Activated CD4-positive, CD25-positive, alpha-beta regulatory T cell treated with anti-CD3 and anti-CD28 coated beads, Interleukin-2, amount 50 U/mL, for 72 hours (primary cell): ENCODE measurements around the gene PRIMA1.
"Not testable (repeated sequence)": the region's sequence is repeated elsewhere in the genome, so short reads cannot be mapped to it uniquely, and the experiment has no call there.

ENCODE experiments used
- DNase-seq: peaks from one replicate; pipeline ENCODE4 v3.0.0; 2021

PRIMA1 gene

GRCh38 chr14:93788293-93788542, at the start of gene PRIMA1:
Gene PRIMA1 (minus strand): TSS chr14:93788485. CDS start chr14:93787718, 767 bp downstream.
- DNase-seq: no peak

- DNase-seq: no peak
Measured at GRCh38 chr14:93834699-93835371, 46.5 kb upstream of the PRIMA1 start.

GRCh38 chr14:93832665-93833064, 44.4 kb upstream of the PRIMA1 start:
- DNase-seq: no peak

- DNase-seq: no peak
Measured at GRCh38 chr14:93832081-93832480, 43.8 kb upstream of the PRIMA1 start.

GRCh38 chr14:93830753-93831461, 42.6 kb upstream of the PRIMA1 start:
- no peak for DNase-seq

- no peak for DNase-seq
Measured at GRCh38 chr14:93829839-93830481, 41.7 kb upstream of the PRIMA1 start.

- DNase-seq: no peak
Measured at GRCh38 chr14:93825235-93825553, 36.9 kb upstream of the PRIMA1 start.

GRCh38 chr14:93824518-93825234, 36.4 kb upstream of the PRIMA1 start:
- no peak for DNase-seq

- no peak for DNase-seq
Measured at GRCh38 chr14:93824076-93824475, 35.8 kb upstream of the PRIMA1 start.

- DNase-seq: no peak
Measured at GRCh38 chr14:93821051-93821450, 32.8 kb upstream of the PRIMA1 start.

- no peak for DNase-seq
Measured at GRCh38 chr14:93818857-93819256, 30.6 kb upstream of the PRIMA1 start.

GRCh38 chr14:93811676-93812075, 23.4 kb upstream of the PRIMA1 start:
- DNase-seq: no peak

GRCh38 chr14:93811020-93811419, 22.7 kb upstream of the PRIMA1 start:
- DNase-seq: no peak

GRCh38 chr14:93809491-93810420, 21.5 kb upstream of the PRIMA1 start:
- not testable (repeated sequence) for DNase-seq

- DNase-seq: no peak
Measured at GRCh38 chr14:93804654-93805053, 16.4 kb upstream of the PRIMA1 start.

- no peak for DNase-seq
Measured at GRCh38 chr14:93803408-93804318, 15.4 kb upstream of the PRIMA1 start.

- no peak for DNase-seq
Measured at GRCh38 chr14:93799989-93800921, 12.0 kb upstream of the PRIMA1 start.

GRCh38 chr14:93799617-93799988, 11.3 kb upstream of the PRIMA1 start:
- no peak for DNase-seq

GRCh38 chr14:93797536-93797935, 9.3 kb upstream of the PRIMA1 start:
- DNase-seq: no peak

- no peak for DNase-seq
Measured at GRCh38 chr14:93797071-93797470, 8.8 kb upstream of the PRIMA1 start.

- DNase-seq: no peak
Measured at GRCh38 chr14:93794756-93795155, 6.5 kb upstream of the PRIMA1 start.
